ENCODE data around the gene RPL38. TPM values are rescaled to one million over a fixed set of nuclear protein-coding genes. Genes with fewer than 3 reads are reported as not detected.

RPL38 gene
- total and polyA plus RNA-seq, 2 donors (not counting 1 experiment from before 2014, with no cell fraction given), result 1,185 to 3,018 TPM

DNA sequence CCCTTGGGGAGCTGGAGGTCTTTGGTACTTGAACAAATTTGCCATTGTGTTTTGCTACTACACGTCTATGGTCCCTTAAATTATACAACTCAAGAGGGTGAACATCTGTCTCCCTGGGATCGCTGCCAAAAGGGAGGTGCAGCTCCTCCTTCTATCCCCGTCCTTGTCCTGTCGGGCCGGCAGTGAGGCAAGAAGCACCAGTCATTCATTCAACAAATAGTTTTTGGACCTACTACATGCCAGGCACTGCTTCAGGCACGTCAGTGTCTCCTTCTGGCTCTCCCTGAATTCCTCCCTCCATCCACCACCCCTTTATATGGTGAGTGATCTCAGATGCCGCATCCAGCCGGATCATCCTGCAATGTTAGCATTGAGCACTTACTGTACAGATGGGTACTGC is 2.2 kb upstream of the RPL38 start:
- peaks cover 12% of the 10 kb centered on the region for H3K4me1 ChIP-seq (ENCODE audit: control insufficient read depth, extremely low read depth, insufficient read depth, low read length)
- no peak overlapping the region for H2AFZ ChIP-seq (ENCODE audit: low read length)

GRCh38 chr17:74201948-74202347 is 1.5 kb upstream of the RPL38 start:
- no peak for DNase-seq (ENCODE audit: low read depth in 2 of 2)
- H3K27me3 ChIP-seq (ENCODE audit: control insufficient read depth, insufficient read depth, low read length), result peaks cover 17% of the 10 kb centered on the region
- H3K9ac ChIP-seq (ENCODE audit: insufficient read depth, low read length), result no peak overlapping the region
- H3K27ac ChIP-seq (ENCODE audit: insufficient read depth, low read length), result no peak overlapping the region
- H2AFZ ChIP-seq (ENCODE audit: low read length), result no peak overlapping the region
- no peaks in the 10 kb centered on the region for H3K9me3 ChIP-seq (ENCODE audit: control insufficient read depth, insufficient read depth, low read depth, low read length)
- H3K4me2 ChIP-seq (ENCODE audit: extremely low read depth, insufficient read depth, low read length), result no peak overlapping the region
- H3K36me3 ChIP-seq (ENCODE audit: control insufficient read depth, insufficient read depth, low read length), result peaks cover 4% of the 10 kb centered on the region
- H3K4me3 ChIP-seq (replicated peaks in 1 of 4; ENCODE audit: control extremely low read depth in 1 of 4, insufficient read depth in 1 of 4, low read depth in 3 of 4, low read length in 4 of 4), result no peak overlapping the region
- peaks cover 34% of the 10 kb centered on the region for H3K79me2 ChIP-seq (ENCODE audit: control insufficient read depth, insufficient read depth, low read length)
- no peaks in the 10 kb centered on the region for H4K20me1 ChIP-seq (ENCODE audit: control insufficient read depth, extremely low read depth, insufficient read depth, low read length)
- peaks cover 15% of the 10 kb centered on the region for H3K4me1 ChIP-seq (ENCODE audit: control insufficient read depth, extremely low read depth, insufficient read depth, low read length)
- no peak for TF ChIP-seq EZH2 (IDR thresholded peaks at IDR 0.05; ENCODE audit: low read length, missing control alignments)

More for the DNA sequence above, 2.2 kb upstream of the RPL38 start:
- DNase-seq (ENCODE audit: low read depth in 2 of 2), result peak in 1 of 2 donors; percentile 71
- peaks cover 27% of the 10 kb centered on the region for H3K79me2 ChIP-seq (ENCODE audit: control insufficient read depth, insufficient read depth, low read length)
- no peak overlapping the region for H3K9ac ChIP-seq (ENCODE audit: insufficient read depth, low read length)
- H3K27me3 ChIP-seq (ENCODE audit: control insufficient read depth, insufficient read depth, low read length), result peaks cover 17% of the 10 kb centered on the region
- no peak overlapping the region for H3K4me2 ChIP-seq (ENCODE audit: extremely low read depth, insufficient read depth, low read length)
- H4K20me1 ChIP-seq (ENCODE audit: control insufficient read depth, extremely low read depth, insufficient read depth, low read length), result no peaks in the 10 kb centered on the region
- H3K9me3 ChIP-seq (ENCODE audit: control insufficient read depth, insufficient read depth, low read depth, low read length), result no peaks in the 10 kb centered on the region
- no peak overlapping the region for H3K27ac ChIP-seq (ENCODE audit: insufficient read depth, low read length)
- no peak overlapping the region for H3K4me3 ChIP-seq (replicated peaks in 1 of 4; ENCODE audit: control extremely low read depth in 1 of 4, insufficient read depth in 1 of 4, low read depth in 3 of 4, low read length in 4 of 4)
- H3K36me3 ChIP-seq (ENCODE audit: control insufficient read depth, insufficient read depth, low read length), result peaks cover 4% of the 10 kb centered on the region
- TF ChIP-seq EZH2 (IDR thresholded peaks at IDR 0.05; ENCODE audit: low read length, missing control alignments), result no peak
- TF ChIP-seq, protein P1, sequence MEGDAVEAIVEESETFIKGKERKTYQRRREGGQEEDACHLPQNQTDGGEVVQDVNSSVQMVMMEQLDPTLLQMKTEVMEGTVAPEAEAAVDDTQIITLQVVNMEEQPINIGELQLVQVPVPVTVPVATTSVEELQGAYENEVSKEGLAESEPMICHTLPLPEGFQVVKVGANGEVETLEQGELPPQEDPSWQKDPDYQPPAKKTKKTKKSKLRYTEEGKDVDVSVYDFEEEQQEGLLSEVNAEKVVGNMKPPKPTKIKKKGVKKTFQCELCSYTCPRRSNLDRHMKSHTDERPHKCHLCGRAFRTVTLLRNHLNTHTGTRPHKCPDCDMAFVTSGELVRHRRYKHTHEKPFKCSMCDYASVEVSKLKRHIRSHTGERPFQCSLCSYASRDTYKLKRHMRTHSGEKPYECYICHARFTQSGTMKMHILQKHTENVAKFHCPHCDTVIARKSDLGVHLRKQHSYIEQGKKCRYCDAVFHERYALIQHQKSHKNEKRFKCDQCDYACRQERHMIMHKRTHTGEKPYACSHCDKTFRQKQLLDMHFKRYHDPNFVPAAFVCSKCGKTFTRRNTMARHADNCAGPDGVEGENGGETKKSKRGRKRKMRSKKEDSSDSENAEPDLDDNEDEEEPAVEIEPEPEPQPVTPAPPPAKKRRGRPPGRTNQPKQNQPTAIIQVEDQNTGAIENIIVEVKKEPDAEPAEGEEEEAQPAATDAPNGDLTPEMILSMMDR (conservative IDR thresholded peaks at IDR 0.05 in 1 of 2, IDR thresholded peaks at IDR 0.05 in 1 of 2; ENCODE audit: low read depth in 1 of 2, low read length in 2 of 2), result no peak

DNA sequence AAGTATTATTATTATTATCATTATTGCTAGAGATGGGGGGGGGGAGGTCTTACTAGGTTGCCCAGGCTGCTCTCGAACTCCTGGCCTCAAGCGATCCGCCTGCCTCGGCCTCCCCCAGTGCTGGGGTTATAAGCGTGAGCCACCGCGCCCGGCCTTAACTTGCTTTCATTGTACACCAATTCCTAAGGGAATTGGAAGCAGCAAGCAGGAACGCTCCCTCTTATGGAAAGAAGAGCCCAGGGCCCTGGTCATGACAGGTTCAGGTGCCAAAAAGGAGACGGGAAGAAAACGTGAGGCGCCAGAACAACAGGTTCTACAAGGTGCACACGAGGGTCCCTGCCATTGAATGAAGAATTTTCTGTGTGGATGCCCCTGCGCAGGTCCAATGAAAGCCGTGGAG is 540 bp upstream of the RPL38 start:
- Histone ChIP-seq H3K4me2 (ENCODE audit: extremely low read depth, insufficient read depth, low read length) (no peak overlapping the region), H3K9me3 (ENCODE audit: control insufficient read depth, insufficient read depth, low read depth, low read length) (no peaks in the 10 kb centered on the region), H3K36me3 (ENCODE audit: control insufficient read depth, insufficient read depth, low read length) (peaks cover 4% of the 10 kb centered on the region), H3K27me3 (ENCODE audit: control insufficient read depth, insufficient read depth, low read length) (peaks cover 13% of the 10 kb centered on the region), H2AFZ (ENCODE audit: low read length) (peak overlapping the region; percentile 52), H3K4me1 (ENCODE audit: control insufficient read depth, extremely low read depth, insufficient read depth, low read length) (peaks cover 15% of the 10 kb centered on the region), H3K4me3 (replicated peaks in 1 of 4; ENCODE audit: control extremely low read depth in 1 of 4, insufficient read depth in 1 of 4, low read depth in 3 of 4, low read length in 4 of 4) (peak overlapping the region in 1 of 4 experiments; percentile 16), H3K79me2 (ENCODE audit: control insufficient read depth, insufficient read depth, low read length) (peaks cover 41% of the 10 kb centered on the region), H4K20me1 (ENCODE audit: control insufficient read depth, extremely low read depth, insufficient read depth, low read length) (no peaks in the 10 kb centered on the region), H3K27ac (ENCODE audit: insufficient read depth, low read length) (no peak overlapping the region), H3K9ac (ENCODE audit: insufficient read depth, low read length) (no peak overlapping the region)
- TF ChIP-seq, protein P1 (conservative IDR thresholded peaks at IDR 0.05 in 1 of 2, IDR thresholded peaks at IDR 0.05 in 1 of 2; ENCODE audit: low read depth in 1 of 2, low read length in 2 of 2), result no peak
- DNase-seq (ENCODE audit: low read depth in 2 of 2), result no peak
